ENCODE data around the gene ACADM.
"Not testable (repeated sequence)": the region's sequence is repeated elsewhere in the genome, so short reads cannot be mapped to it uniquely, and the experiment has no call there.

The ACADM gene

DNA sequence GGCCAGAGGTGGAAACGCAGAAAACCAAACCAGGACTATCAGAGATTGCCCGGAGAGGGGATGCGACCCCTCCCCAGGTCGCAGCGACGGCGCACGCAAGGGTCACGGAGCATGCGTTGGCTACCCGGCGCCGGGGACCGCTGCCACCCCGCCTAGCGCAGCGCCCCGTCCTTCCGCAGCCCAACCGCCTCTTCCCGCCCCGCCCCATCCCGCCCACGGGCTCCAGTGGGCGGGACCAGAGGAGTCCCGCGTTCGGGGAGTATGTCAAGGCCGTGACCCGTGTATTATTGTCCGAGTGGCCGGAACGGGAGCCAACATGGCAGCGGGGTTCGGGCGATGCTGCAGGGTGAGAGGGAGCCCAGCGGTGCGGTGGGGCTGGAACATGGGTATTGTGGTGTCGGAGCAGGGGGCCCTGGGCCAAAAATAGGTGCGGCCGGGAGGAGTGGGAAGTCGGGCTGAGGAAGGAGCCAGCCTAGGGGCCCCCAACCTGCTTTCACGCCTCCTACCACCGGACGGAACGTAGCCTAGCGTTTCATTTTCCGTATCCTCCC lies at the start of gene ACADM:
ACADM (plus strand) TSS at position 238 of the 551 bp plus-strand sequence; CDS start at position 317, 79 bp downstream.
- peaks cover 3% of the 10 kb centered on the region for H3K27me3 Mint-ChIP-seq (ENCODE audit: low read depth)
- DNase-seq (ENCODE audit: low spot score) = peak; percentile 90
- peaks cover 8% of the 10 kb centered on the region for H3K36me3 Mint-ChIP-seq (ENCODE audit: low read depth)
- peaks cover 34% of the 10 kb centered on the region for H3K4me1 Mint-ChIP-seq (ENCODE audit: low read depth)
- peak within 1 kb of the TSS; percentile 100 for H3K4me3 Mint-ChIP-seq
- peak within 1 kb of the TSS; percentile 98 for H3K27ac Mint-ChIP-seq
- no peaks in the 10 kb centered on the region for H3K9me3 Mint-ChIP-seq

- Mint-ChIP-seq H3K4me1 (ENCODE audit: low read depth) (no peaks in the 10 kb centered on the region), H3K27me3 (ENCODE audit: low read depth) (peaks cover 3% of the 10 kb centered on the region), H3K36me3 (ENCODE audit: low read depth) (no peaks in the 10 kb centered on the region), H3K27ac (no peak overlapping the region), H3K4me3 (no peak overlapping the region), H3K9me3 (no peaks in the 10 kb centered on the region)
- no peak for DNase-seq (ENCODE audit: low spot score)
Measured at GRCh38 chr1:75677443-75677842, 47.1 kb upstream of the ACADM start.

GRCh38 chr1:75677964-75678363 lies 46.5 kb upstream of the ACADM start:
- H3K27ac Mint-ChIP-seq; H3K36me3 Mint-ChIP-seq (ENCODE audit: low read depth); H3K4me3 Mint-ChIP-seq; H3K4me1 Mint-ChIP-seq (ENCODE audit: low read depth); DNase-seq (ENCODE audit: low spot score); H3K27me3 Mint-ChIP-seq (ENCODE audit: low read depth); H3K9me3 Mint-ChIP-seq: not testable (repeated sequence)

DNA sequence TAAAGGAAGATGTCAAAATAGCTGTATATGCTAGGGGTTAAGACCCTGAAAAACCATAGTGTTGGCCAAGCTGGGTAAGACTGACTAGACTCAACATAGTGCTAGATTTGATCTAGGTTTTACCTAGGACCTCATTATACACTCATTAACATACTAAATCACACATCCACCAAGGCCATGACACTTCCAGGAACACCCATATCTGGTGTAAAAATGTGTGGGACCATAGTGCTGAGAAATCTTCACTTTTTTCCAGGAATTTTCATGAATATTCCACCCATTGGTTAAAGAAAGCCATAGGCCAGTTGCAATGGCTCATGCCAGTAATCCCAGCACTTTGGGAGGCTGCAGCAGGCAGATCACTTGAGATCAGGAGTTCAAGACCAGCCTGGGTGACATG lies 34.0 kb upstream of the ACADM start:
- no peaks in the 10 kb centered on the region for H3K36me3 Mint-ChIP-seq (ENCODE audit: low read depth)
- peaks cover 2% of the 10 kb centered on the region for H3K9me3 Mint-ChIP-seq
- H3K4me3 Mint-ChIP-seq = no peak overlapping the region
- DNase-seq (ENCODE audit: low spot score) = no peak
- H3K27me3 Mint-ChIP-seq (ENCODE audit: low read depth) = no peaks in the 10 kb centered on the region
- H3K27ac Mint-ChIP-seq = no peak overlapping the region
- H3K4me1 Mint-ChIP-seq (ENCODE audit: low read depth) = no peaks in the 10 kb centered on the region

DNA sequence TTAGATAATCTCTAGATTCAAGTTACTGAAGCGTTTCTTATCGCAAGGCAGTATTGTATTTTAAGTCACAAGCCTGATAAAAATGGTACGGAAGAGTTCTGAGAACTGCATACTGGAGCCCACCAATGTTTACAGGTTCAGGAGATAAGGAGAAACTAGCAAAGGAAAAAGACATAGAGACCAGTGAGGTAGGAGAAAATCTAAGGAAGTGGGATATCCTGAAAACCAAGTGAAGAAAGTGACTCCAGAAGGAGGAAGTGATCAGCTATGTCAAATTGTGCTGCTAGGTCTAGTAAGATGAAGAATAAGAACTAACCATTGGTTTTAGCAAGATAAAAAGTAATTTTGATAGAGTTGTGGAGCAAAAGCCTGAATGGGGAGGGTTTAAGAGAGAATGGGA lies 31.0 kb upstream of the ACADM start:
- H3K4me1 Mint-ChIP-seq (ENCODE audit: low read depth) = no peaks in the 10 kb centered on the region
- no peak overlapping the region for H3K27ac Mint-ChIP-seq
- H3K27me3 Mint-ChIP-seq (ENCODE audit: low read depth) = no peaks in the 10 kb centered on the region
- H3K36me3 Mint-ChIP-seq (ENCODE audit: low read depth) = no peaks in the 10 kb centered on the region
- DNase-seq (ENCODE audit: low spot score) = no peak
- no peaks in the 10 kb centered on the region for H3K9me3 Mint-ChIP-seq
- no peak overlapping the region for H3K4me3 Mint-ChIP-seq

DNA sequence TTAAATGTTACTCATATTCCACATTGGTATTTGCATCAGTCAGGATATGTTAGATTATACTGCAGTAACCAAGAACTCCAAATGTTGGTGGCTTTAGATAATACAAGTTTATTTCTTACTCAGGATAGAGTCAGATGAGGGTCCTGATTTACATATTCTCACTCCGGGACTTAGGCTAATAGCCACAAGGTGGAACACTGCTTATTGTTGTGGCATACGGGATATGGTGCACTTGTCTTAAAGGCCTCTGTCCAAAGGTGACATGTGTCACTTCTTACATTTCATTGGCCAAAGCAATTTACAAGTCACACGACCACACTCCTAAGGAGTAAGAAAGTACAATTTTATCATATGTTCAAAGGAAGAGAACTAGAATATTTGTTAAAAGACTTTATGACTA lies 28.5 kb upstream of the ACADM start:
- Mint-ChIP-seq H3K9me3 (no peaks in the 10 kb centered on the region), H3K27ac (no peak overlapping the region), H3K27me3 (ENCODE audit: low read depth) (peaks cover 2% of the 10 kb centered on the region), H3K4me3 (no peak overlapping the region), H3K4me1 (ENCODE audit: low read depth) (no peaks in the 10 kb centered on the region), H3K36me3 (ENCODE audit: low read depth) (no peaks in the 10 kb centered on the region)
- DNase-seq (ENCODE audit: low spot score) = no peak

DNA sequence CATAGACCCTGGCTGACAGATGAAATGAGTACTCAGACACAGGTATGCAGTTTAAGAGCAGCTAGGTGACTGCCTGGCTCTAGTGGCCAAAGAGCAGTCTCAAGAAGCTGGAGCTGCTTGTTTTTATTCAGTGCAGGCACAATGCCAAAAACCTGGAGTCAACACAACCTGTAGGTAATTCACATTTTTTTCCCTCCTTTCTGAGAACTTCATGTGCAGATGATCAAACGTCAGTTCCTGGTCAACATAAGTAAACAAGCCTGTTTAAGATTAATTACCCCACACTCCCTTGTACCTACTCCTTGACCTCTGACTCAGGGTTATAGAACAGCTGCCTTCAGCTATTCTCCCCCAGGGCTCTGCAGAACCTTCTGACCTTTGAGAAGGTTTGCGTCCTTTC lies 17.3 kb upstream of the ACADM start:
- Mint-ChIP-seq H3K9me3 (no peaks in the 10 kb centered on the region), H3K4me1 (ENCODE audit: low read depth) (no peaks in the 10 kb centered on the region), H3K36me3 (ENCODE audit: low read depth) (no peaks in the 10 kb centered on the region), H3K27me3 (ENCODE audit: low read depth) (peaks cover 9% of the 10 kb centered on the region), H3K4me3 (no peak overlapping the region), H3K27ac (no peak overlapping the region)
- no peak for DNase-seq (ENCODE audit: low spot score)

GRCh38 chr1:75708910-75709309 lies 15.6 kb upstream of the ACADM start:
- Mint-ChIP-seq H3K4me1 (ENCODE audit: low read depth) (no peaks in the 10 kb centered on the region), H3K4me3 (no peak overlapping the region), H3K36me3 (ENCODE audit: low read depth) (no peaks in the 10 kb centered on the region), H3K27ac (no peak overlapping the region), H3K27me3 (ENCODE audit: low read depth) (peaks cover 14% of the 10 kb centered on the region), H3K9me3 (no peaks in the 10 kb centered on the region)
- no peak for DNase-seq (ENCODE audit: low spot score)

- H3K4me1 Mint-ChIP-seq (ENCODE audit: low read depth) = no peaks in the 10 kb centered on the region
- H3K4me3 Mint-ChIP-seq = no peak overlapping the region
- peaks cover 21% of the 10 kb centered on the region for H3K27me3 Mint-ChIP-seq (ENCODE audit: low read depth)
- no peaks in the 10 kb centered on the region for H3K36me3 Mint-ChIP-seq (ENCODE audit: low read depth)
- H3K9me3 Mint-ChIP-seq = no peaks in the 10 kb centered on the region
- no peak overlapping the region for H3K27ac Mint-ChIP-seq
- DNase-seq (ENCODE audit: low spot score) = no peak
Measured at GRCh38 chr1:75710832-75711231, 13.7 kb upstream of the ACADM start.

GRCh38 chr1:75711846-75712245 lies 12.7 kb upstream of the ACADM start:
- DNase-seq (ENCODE audit: low spot score) = no peak
- H3K27ac Mint-ChIP-seq = no peak overlapping the region
- H3K27me3 Mint-ChIP-seq (ENCODE audit: low read depth) = peaks cover 17% of the 10 kb centered on the region
- H3K4me1 Mint-ChIP-seq (ENCODE audit: low read depth) = no peaks in the 10 kb centered on the region
- H3K4me3 Mint-ChIP-seq = no peak overlapping the region
- H3K36me3 Mint-ChIP-seq (ENCODE audit: low read depth) = no peaks in the 10 kb centered on the region
- H3K9me3 Mint-ChIP-seq = no peaks in the 10 kb centered on the region

GRCh38 chr1:75712306-75712705 lies 12.2 kb upstream of the ACADM start:
- Mint-ChIP-seq H3K4me1 (ENCODE audit: low read depth) (no peaks in the 10 kb centered on the region), H3K36me3 (ENCODE audit: low read depth) (no peaks in the 10 kb centered on the region), H3K4me3 (no peak overlapping the region), H3K9me3 (no peaks in the 10 kb centered on the region), H3K27me3 (ENCODE audit: low read depth) (peaks cover 17% of the 10 kb centered on the region), H3K27ac (no peak overlapping the region)
- DNase-seq (ENCODE audit: low spot score) = no peak

DNA sequence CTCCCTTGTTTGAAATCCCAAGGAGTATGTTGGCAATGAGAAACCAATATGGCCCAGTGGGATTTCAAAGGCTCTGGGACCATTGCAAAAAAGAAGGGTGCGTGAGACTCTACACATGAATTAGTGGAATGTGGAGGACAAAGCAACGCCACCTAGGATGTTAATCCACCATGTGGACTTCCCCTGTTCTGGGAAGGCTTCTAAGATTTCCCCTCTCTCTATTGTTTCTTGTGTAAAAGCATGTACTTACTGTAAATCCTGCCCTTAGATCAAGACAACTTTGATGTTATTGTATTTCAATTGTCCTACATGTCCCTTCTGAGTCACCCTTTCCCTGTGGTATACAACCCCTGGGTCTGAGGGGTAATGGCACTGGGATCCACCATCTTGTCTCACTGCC lies 4.7 kb upstream of the ACADM start:
- DNase-seq (ENCODE audit: low spot score) = no peak
- H3K36me3 Mint-ChIP-seq (ENCODE audit: low read depth) = peaks cover 2% of the 10 kb centered on the region
- H3K27ac Mint-ChIP-seq = no peak overlapping the region
- H3K9me3 Mint-ChIP-seq = no peaks in the 10 kb centered on the region
- H3K27me3 Mint-ChIP-seq (ENCODE audit: low read depth) = peaks cover 7% of the 10 kb centered on the region
- H3K4me3 Mint-ChIP-seq = no peak overlapping the region
- peaks cover 14% of the 10 kb centered on the region for H3K4me1 Mint-ChIP-seq (ENCODE audit: low read depth)

GRCh38 chr1:75720325-75720724 lies 4.2 kb upstream of the ACADM start:
- peaks cover 3% of the 10 kb centered on the region for H3K27me3 Mint-ChIP-seq (ENCODE audit: low read depth)
- H3K4me3 Mint-ChIP-seq = no peak overlapping the region
- peaks cover 2% of the 10 kb centered on the region for H3K36me3 Mint-ChIP-seq (ENCODE audit: low read depth)
- H3K27ac Mint-ChIP-seq = no peak overlapping the region
- peaks cover 15% of the 10 kb centered on the region for H3K4me1 Mint-ChIP-seq (ENCODE audit: low read depth)
- no peaks in the 10 kb centered on the region for H3K9me3 Mint-ChIP-seq
- DNase-seq (ENCODE audit: low spot score) = no peak

- Mint-ChIP-seq H3K36me3 (ENCODE audit: low read depth) (peaks cover 2% of the 10 kb centered on the region), H3K4me3 (no peak overlapping the region), H3K27ac (no peak overlapping the region), H3K27me3 (ENCODE audit: low read depth) (peaks cover 3% of the 10 kb centered on the region), H3K9me3 (no peaks in the 10 kb centered on the region), H3K4me1 (ENCODE audit: low read depth) (peaks cover 20% of the 10 kb centered on the region)
- DNase-seq (ENCODE audit: low spot score) = no peak
Measured at GRCh38 chr1:75720820-75721219, 3.7 kb upstream of the ACADM start.

- H3K36me3 Mint-ChIP-seq (ENCODE audit: low read depth); H3K27me3 Mint-ChIP-seq (ENCODE audit: low read depth); H3K9me3 Mint-ChIP-seq; H3K27ac Mint-ChIP-seq; H3K4me3 Mint-ChIP-seq; DNase-seq (ENCODE audit: low spot score): not testable (repeated sequence)
- H3K4me1 Mint-ChIP-seq (ENCODE audit: low read depth) = peaks cover 29% of the 10 kb centered on the region
Measured at GRCh38 chr1:75722246-75722645, 2.3 kb upstream of the ACADM start.
